Measurements from ENCODE around the gene MDFIC2.

MDFIC2 gene

DNA sequence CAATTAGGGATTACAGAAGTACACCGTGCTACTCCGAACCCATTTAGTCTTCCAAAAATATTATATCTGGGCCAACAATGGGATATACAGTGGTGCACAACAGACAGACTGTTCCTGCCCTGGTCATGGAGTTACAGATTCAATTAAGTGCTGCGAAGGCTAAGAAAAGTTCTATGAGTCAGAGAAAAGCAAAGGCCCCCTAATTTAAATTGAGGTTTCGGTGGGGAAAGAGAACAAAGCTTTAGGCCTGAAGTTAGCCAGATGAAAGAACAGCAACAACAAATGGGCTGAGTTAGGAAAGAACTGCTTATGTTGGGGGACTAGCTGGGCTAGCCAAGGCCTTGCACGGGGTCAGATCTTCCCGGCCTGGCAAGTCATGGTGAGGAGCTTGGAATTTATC lies 131.8 kb downstream of the MDFIC2 start:
- DNase-seq (ENCODE audit: low read depth in 2 of 2): no peak

GRCh38 chr3:70179111-70179510 lies 133.3 kb downstream of the MDFIC2 start:
- no peak for DNase-seq (ENCODE audit: low read depth in 2 of 2)

- no peak for DNase-seq (ENCODE audit: low read depth in 2 of 2)
These were observed 134.4 kb downstream of the MDFIC2 start for GRCh38 chr3:70177881-70178645.

DNA sequence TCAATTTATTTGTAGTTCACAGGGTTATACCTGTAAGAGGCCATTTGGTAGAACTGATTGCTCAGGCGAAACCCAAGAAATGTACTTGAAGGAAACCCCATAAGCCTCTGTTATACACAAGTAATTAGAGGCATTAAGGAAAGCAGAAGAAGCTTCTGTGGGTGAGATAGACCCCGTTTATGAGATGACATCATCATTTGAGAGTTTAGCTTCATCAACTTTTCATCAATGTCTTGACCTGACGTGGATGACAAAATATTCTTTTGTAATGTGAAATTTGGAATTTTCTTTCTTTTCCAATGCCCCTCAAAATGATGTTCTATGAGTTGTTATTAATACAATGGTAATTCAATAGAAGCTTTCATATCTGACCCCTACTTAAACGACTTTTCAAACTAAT lies 136.2 kb downstream of the MDFIC2 start:
- DNase-seq (ENCODE audit: low read depth in 2 of 2): no peak

DNA sequence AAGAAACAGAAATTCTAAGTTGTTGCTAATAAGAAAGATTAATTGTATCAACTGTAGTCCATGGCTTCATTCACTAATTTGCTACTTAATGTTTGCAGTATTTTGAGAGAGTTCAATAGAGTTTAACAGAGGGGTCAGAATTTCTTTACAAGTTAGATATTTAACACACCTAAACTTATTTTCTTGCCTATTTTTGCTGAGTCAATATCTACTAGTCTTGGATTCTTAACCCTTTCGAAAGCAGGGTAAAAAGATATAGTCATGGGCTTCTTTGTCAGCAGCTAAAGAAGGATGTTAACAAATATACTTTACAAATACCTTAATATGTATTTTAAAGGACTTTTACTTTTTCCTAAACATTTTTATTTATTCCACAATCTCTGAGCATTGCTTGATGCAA lies 155.6 kb downstream of the MDFIC2 start:
- DNase-seq (ENCODE audit: low read depth in 2 of 2): no peak

- no peak for DNase-seq (ENCODE audit: low read depth in 2 of 2)
These were observed 161.8 kb downstream of the MDFIC2 start for GRCh38 chr3:70150599-70150998.

DNA sequence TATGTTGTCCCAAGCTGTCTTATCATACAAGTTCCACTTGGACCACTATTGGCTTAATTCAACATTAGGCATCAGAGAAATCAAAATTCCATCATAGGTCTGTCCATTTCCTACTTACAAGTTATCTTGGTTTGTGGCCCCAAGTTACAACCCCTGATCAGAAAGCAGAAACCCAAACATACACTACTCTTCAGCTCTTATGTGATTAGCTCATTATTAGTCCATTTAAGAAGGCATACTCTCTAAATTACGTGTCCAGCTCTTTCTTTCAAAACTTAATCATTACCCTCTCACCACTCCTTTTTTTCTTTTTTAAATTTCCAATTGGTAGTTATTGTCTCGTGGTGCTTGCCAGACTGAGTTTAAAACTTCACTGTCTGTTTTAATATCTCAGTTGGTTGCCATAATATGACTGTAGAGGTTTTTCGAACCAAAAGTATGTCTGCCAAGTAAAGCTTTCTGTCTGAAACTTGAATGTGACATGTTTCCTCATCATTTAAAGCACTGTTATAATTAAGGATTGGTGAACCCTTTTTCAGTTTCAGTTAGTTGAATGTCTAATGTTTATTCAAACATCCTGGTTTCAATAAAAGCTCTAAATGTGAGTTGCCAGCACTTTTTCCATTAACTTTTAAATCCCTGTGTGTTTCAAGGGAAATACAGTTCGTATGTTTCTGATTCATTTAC lies 162.6 kb downstream of the MDFIC2 start:
- no peak for DNase-seq (ENCODE audit: low read depth in 2 of 2)
